Stimulated activated CD8-positive, alpha-beta memory T cell treated with anti-CD3 and anti-CD28 coated beads, Interleukin-15, amount 100 ng/mL, for 4 hours (primary cell): ENCODE data around the gene TAAR5.
"Not testable (repeated sequence)": the region's sequence is repeated elsewhere in the genome, so short reads cannot be mapped to it uniquely, and the experiment has no call there.

Experiments
- DNase-seq, 2 donors: peaks; one replicate each; pipeline ENCODE4 v3.0.0-alpha.2; 2020; ENCODE audit warnings: low read depth in 2 of 2

TAAR5 gene, protein sequence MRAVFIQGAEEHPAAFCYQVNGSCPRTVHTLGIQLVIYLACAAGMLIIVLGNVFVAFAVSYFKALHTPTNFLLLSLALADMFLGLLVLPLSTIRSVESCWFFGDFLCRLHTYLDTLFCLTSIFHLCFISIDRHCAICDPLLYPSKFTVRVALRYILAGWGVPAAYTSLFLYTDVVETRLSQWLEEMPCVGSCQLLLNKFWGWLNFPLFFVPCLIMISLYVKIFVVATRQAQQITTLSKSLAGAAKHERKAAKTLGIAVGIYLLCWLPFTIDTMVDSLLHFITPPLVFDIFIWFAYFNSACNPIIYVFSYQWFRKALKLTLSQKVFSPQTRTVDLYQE

DNA sequence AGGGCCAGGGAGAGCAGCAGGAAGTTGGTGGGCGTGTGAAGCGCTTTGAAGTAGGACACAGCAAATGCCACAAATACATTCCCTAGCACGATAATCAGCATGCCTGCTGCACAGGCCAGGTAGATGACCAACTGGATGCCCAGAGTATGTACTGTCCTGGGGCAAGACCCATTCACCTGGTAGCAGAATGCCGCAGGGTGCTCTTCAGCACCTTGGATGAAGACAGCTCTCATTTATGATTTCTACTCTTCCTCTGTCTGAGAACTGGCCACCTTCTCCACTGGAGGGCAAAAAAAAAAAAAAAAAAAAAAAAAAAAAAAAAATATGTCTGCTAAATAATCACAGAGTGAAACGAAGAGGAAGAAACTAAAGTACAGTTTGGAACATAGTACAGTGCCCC lies at the start of gene TAAR5:
TSS of gene TAAR5 (minus strand) at position 288 of the 400 bp plus-strand sequence. CDS start at position 233, 55 bp downstream.
- DNase-seq, result no peak

GRCh38 chr6:132637135-132637534 lies 47.6 kb upstream of the TAAR5 start:
- not testable (repeated sequence) for DNase-seq

GRCh38 chr6:132635906-132636305 lies 46.4 kb upstream of the TAAR5 start:
- not testable (repeated sequence) for DNase-seq

DNA sequence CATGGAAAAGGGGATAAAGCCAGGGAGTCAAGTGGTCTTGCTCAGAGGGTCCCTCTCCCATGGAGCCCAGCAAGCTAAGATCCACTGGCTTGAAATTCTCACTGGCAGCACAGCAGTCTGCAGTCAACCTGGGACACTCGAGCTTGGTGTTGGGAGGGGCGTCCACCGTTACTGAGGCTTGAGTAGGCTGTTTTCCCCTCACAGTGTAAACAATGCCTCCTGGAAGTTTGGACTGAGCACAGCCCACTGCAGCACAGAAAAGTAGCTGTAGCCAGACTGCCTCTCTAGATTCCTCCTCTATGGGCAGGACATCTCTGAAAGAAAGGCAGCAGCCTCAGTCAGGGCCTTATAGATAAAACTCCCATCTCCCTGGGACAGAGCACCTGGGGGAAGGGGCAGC lies 45.7 kb upstream of the TAAR5 start:
- DNase-seq, result not testable (repeated sequence)

GRCh38 chr6:132634796-132635195 lies 45.3 kb upstream of the TAAR5 start:
- no peak for DNase-seq

DNA sequence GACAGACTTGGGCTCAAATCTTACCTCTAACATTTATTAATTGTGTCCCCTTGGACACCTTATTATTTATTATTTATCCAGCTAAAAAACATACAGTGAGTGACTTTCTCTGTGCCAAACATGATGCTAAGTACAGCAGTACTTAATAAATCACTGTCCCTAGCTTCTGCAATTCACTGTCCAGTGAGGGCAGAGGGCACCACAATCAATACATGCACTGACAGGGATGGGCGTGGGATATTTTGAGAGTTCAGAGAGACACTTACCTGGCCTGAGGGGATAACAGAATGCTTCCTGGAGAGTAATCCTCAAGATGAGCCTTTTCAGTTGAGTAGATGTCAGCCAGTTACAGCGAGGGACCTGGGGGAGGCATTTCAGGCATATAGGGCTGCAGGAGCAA lies 43.8 kb upstream of the TAAR5 start:
- no peak for DNase-seq

GRCh38 chr6:132624175-132624574 lies 34.6 kb upstream of the TAAR5 start, which contains the start of gene TAAR2:
TAAR2 (minus strand) TSS chr6:132624275; CDS start chr6:132624275, 0 bp downstream.
- DNase-seq, result no peak

DNA sequence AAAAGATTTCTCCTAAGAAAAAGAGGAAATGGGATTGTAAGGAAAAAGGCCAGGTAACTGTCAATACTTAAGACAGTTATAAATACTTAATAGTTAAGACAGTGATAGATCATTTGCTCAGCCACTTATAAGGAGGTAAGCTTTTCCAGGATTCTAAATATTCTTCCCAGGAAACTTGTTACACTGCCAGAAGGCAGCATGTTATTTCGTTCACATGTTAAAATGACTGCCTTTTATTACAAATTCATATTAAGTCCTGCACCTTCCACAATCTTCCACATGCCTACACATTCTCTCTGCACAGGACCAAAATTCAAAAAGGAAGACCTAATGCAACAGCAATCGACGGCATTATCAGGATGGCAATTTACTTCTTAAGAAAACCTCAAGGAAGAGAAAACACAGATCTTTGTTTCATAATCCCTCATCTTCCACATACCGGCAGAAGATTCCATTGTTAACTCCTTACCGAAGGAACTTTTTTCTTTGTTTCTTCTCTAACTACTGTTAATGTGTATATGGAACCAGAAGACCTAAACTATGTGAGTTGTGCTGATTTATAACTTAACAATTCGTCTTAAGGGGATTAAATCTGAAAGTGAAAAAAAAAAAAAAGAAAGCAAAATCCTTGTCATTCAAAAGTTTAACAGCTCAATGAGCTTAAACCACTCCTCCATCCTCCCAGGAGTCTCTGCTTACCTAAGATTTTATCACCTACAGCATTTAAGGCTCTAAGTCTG lies 33.7 kb upstream of the TAAR5 start:
- no peak for DNase-seq

DNA sequence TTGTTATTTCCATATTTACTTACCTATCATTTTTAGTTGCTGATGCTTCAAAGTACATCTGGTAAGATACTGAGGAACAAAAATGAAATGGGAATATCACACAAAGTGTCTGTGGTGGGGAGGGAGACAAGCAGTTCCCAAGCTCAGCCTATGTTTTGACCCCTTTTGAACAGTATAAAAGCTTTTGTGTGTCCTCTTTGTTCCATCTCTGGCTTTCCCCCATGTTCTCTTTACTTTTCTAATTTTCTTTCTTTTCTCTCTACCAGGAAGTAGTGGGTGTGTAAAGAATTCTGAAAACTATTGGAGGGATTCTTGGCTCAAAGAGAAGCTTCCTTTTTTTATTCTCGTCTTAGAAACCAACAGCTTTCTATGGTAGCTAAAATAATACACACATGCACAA lies 27.1 kb upstream of the TAAR5 start:
- no peak for DNase-seq

DNA sequence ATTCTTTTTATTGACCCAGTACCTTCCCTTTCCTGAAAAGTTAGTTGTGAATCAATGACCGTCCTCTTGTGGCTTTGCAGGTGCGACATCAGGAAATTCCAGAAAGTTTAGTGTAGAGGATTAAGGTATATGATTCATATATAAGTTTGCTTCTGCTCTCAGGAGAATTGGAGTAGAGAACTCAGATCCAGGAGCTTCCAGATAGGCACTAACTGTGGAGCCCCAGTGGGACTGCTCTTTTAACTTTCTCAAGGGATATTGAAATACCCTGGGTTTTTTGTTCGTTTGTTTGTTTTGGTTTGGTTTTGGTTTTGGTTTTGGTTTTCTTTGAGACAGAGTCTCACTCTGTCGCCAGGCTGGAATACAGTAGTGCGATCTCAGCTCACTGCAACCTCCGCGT lies 25.0 kb upstream of the TAAR5 start:
- no peak for DNase-seq

GRCh38 chr6:132612449-132613108 lies 23.0 kb upstream of the TAAR5 start:
- no peak for DNase-seq

GRCh38 chr6:132611616-132612015 lies 22.1 kb upstream of the TAAR5 start:
- DNase-seq, result no peak

GRCh38 chr6:132607544-132608233 lies 18.1 kb upstream of the TAAR5 start:
- no peak for DNase-seq

DNA sequence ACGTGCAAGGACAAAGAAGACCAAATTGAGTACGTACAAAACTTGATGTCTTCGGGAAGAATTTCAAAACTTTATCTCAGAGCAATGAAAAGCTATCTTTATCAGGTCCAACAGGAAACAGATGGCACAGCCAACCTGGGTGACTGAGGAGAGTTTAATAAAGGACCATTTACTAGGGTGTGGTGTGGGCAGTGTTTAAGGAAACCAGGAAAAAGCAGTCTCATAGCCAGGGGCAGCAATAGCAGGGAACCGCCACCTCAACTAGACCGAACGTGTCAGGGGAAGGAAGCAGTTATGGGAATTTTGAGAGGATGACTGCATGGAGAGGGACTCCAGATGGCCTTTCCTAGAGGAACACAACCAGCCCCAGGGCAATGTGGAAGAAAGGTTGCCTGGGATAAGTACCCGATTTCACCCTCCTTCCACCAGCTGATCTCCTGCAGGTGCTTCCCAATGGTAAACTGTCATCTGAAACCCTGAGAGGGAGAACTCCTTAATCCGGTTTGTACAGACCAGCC lies 15.2 kb upstream of the TAAR5 start:
- DNase-seq, result no peak

DNA sequence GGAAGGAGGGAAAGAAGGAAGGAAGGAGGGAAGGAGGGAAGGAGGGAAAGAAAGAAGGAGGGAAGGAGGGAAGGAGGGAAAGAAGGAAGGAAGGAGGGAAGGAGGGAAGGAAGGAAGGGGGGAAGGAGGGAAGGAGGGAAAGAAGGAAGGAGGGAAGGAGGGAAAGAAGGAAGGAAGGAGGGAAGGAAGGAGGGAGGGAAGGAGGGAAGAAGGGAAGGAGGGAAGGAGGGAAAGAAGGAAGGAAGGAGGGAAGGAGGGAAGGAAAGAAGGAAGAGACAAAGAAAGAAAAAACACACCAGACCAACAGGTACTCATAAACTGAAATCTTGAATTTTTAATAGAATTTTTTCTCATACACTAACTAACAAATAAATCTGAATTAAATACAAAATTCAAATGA lies 11.4 kb upstream of the TAAR5 start:
- DNase-seq, result not testable (repeated sequence)

GRCh38 chr6:132598473-132598872 lies 8.9 kb upstream of the TAAR5 start:
- DNase-seq, result no peak

DNA sequence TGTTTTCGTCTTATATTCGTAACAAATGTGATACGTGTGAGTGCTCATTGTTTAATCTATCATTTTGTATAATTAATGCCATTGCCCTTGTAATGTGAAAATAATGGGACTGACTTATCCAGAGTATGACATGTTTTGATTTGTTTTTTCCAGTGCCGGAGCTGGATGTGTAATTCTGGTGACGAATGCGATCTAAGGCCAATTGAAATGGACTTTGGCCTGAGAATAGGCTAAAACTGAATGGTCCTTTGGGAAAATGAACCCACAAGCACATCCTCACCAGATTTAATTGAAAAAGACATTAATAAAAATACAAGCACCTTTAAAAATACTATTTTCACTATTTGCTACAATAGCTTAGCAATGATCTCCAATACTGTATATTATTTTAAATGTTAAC lies 6.7 kb upstream of the TAAR5 start:
- DNase-seq, result no peak

DNA sequence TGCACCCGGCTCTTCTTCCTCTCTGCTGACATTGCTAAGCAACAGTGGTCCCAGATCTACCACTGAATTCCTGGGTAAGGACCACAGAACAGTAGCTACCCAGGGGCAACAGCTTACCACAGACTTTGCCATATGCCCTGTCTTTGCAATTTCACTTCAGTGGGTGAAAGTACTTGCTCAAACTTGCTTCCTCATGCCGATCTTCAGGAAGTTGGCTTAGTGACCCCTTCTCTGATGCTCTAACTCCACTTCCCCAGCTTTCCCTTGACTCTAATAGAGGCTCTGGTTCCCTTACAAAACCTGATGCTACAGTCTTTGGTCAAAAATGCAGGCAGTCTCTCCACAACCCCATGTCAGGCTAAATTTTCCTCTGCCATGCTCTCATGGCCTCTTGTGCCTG lies 3.3 kb upstream of the TAAR5 start:
- DNase-seq, result no peak

- no peak for DNase-seq
Measured at GRCh38 chr6:132590362-132590761, 821 bp upstream of the TAAR5 start.

DNA sequence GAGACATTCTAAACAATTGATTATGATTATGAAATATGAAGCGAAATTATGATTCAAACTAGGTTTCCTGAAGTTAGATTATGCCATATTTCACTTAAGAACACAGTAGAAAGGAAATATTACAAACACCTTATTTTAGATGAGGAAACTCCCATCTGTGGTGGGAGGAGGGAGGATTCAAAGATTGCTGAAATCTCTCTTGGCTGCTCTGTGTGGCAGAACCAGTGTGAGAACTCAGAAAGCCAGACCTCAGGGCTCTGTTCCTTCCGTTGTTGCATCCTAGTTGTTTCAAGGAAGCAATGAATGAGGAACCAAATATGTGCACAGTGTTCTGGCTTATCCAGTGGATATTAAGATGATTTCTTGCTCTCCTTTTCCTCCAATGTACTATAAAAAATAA lies 2.1 kb downstream of the TAAR5 start:
- no peak for DNase-seq

DNA sequence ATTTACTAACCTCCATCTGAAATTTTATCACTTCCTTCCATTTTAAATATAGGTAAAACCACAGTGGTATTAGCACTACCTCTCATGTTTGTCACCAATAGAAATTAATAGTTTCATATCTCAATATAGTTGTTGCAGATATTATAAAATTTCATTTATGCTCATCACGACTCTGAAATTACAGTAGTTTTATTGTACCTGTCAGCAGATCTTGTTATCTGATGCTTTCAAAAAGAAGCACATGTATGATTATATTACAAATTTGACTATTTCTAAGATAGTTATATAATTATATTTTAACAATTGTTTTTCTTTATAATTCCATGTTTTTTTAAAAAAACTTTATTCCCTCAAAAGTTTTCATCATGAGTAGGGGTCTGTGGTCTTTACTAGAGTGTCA lies 4.8 kb downstream of the TAAR5 start:
- DNase-seq, result no peak

DNA sequence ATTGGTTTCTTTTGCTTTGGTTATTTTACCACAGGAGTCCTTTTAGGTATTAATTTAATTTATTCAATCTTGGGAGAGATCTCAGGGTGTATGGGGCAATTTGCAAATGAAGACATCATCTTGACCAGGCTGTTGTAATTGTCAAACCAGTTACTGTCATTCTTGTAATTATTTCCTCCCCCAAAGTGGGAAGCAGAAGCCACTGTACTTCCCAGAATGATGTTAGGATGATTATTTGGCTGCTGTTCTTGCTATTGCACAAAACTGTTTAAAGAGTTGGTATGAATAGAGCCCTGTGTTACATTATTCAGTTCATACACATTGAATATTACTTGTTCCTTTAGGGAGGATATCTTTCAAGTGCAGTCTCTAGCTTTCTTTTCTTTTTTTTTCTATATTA lies 17.8 kb downstream of the TAAR5 start:
- DNase-seq, result no peak
